Colonic mucosa (tissue), 4 donors: ENCODE measurements around the gene TEX55. TPM values are rescaled to one million over a fixed set of nuclear protein-coding genes. Genes with fewer than 3 reads are reported as not detected.
A peak's percentile ranks its signal among the peaks of the same experiment; 100 is the strongest.

Experiments
- DNase-seq: peaks from one replicate; pipeline ENCODE4 v3.0.0-alpha.2; 2020
- H3K27ac ChIP-seq: fragments of 200-600 bp; one replicate; pipeline ENCODE4 v1.8.0; 2021
- H3K27me3 ChIP-seq: fragments of 200-600 bp; one replicate; pipeline ENCODE4 v1.8.0; 2021
- H3K36me3 ChIP-seq: fragments of 200-600 bp; one replicate; pipeline ENCODE4 v1.8.0; 2021
- H3K4me1 ChIP-seq: fragments of 200-600 bp; one replicate; pipeline ENCODE4 v1.8.0; 2021; ENCODE audit warnings: mild to moderate bottlenecking
- H3K4me3 ChIP-seq: fragments of 200-600 bp; one replicate; pipeline ENCODE4 v1.8.0; 2021
- H3K9ac ChIP-seq, 2 donors: one replicate each; pipeline ENCODE4 v1.7.0; 2013; ENCODE audit warnings: control low read depth in 2 of 2, low read depth in 2 of 2, low read length in 2 of 2
- H3K9me3 ChIP-seq: fragments of 200-600 bp; one replicate; pipeline ENCODE4 v1.8.0; 2021
- intact Hi-C: fragments of 100-400 bp; cut with DNase I; formaldehyde crosslinking; loops from one replicate; pipeline ENCODE4 v1.14.1; 2022
- total RNA-seq, 2 donors: library from RNA; stranded (reverse); fragmentation: NEBNext Ultra II Directional in 1 of 2; extraction: Animal tissue kit (Norgen Biotek cat#: 25700) in 1 of 2; gene quantifications; one replicate each; pipeline ENCODE4 v1.2.1, GENCODE V29; 2021
- TF ChIP-seq, protein P1 (sequence below): fragments of 200-600 bp; IDR thresholded peaks from one replicate; pipeline ENCODE4 v1.8.0; 2022; ENCODE audit warnings: antibody characterized with exemption, mild to moderate bottlenecking
- donor health status: healthy.
- donor health status: DM: no; HTN: no; CAD: no.
- donor health status: DM: no; HTN: no; CAD: no.

TEX55 gene
- total RNA-seq, 2 donors from 2014 or later: not detected

DNA sequence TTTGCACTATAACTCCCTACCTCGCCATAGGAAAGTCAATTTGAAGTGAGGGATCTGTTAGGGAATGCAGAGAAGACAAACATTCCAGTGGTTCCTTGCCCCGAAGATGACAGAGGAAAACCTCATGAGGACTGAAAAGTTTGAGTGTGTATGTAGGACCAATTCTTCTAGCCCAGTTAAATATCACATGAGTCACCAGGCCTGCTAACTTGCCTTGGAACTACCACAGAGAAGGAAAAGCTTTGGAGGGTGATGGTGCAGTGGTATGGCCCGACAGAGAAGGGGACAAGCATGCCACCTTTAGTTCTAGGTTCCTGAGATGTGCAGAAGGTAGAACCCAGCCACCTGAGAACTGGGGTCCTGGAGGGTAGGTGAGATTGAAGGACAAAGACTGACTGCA is 24.9 kb downstream of the TEX55 start:
- Histone ChIP-seq H3K9ac (no peak overlapping the region), H3K4me3 (no peak overlapping the region), H3K36me3 (no peaks in the 10 kb centered on the region), H3K9me3 (no peaks in the 10 kb centered on the region), H3K4me1 (no peaks in the 10 kb centered on the region), H3K27me3 (no peaks in the 10 kb centered on the region), H3K27ac (no peak overlapping the region)
- intact Hi-C loops: no loop called here
- TF ChIP-seq, protein P1, sequence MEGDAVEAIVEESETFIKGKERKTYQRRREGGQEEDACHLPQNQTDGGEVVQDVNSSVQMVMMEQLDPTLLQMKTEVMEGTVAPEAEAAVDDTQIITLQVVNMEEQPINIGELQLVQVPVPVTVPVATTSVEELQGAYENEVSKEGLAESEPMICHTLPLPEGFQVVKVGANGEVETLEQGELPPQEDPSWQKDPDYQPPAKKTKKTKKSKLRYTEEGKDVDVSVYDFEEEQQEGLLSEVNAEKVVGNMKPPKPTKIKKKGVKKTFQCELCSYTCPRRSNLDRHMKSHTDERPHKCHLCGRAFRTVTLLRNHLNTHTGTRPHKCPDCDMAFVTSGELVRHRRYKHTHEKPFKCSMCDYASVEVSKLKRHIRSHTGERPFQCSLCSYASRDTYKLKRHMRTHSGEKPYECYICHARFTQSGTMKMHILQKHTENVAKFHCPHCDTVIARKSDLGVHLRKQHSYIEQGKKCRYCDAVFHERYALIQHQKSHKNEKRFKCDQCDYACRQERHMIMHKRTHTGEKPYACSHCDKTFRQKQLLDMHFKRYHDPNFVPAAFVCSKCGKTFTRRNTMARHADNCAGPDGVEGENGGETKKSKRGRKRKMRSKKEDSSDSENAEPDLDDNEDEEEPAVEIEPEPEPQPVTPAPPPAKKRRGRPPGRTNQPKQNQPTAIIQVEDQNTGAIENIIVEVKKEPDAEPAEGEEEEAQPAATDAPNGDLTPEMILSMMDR: no peak
- DNase-seq: no peak

DNA sequence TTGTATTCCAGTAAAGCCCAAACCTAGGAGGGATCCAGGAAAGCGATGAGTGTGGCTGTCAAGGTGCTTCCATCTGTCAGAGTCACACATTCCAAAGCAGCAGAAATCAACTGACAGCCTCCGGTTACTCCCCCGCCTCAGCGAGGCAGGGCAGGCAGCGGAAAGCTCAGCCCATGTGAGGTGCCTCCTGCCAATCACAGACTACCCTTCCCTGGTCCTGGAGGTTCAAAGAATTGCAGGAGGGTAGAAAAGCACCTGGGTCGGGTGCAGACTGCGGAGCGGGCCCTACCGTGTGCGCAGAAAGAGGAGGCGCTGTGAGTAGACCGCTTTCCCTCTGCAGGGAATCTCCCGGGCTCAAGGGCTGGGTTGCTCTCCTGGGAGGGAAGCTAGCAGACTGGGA is 27.4 kb downstream of the TEX55 start, which contains the start of gene UPK1B:
UPK1B (plus strand) TSS at position 274 of the 400 bp plus-strand sequence. CDS start 13,144 bp downstream, outside the sequence.
- Histone ChIP-seq H3K9ac (no peak within 1 kb of the TSS), H3K27me3 (no peaks in the 10 kb centered on the region), H3K9me3 (no peaks in the 10 kb centered on the region), H3K27ac (no peak within 1 kb of the TSS), H3K36me3 (no peaks in the 10 kb centered on the region), H3K4me3 (no peak within 1 kb of the TSS), H3K4me1 (no peaks in the 10 kb centered on the region)
- DNase-seq: no peak
- TF ChIP-seq, protein P1: no peak
- intact Hi-C loops: no loop called here

DNA sequence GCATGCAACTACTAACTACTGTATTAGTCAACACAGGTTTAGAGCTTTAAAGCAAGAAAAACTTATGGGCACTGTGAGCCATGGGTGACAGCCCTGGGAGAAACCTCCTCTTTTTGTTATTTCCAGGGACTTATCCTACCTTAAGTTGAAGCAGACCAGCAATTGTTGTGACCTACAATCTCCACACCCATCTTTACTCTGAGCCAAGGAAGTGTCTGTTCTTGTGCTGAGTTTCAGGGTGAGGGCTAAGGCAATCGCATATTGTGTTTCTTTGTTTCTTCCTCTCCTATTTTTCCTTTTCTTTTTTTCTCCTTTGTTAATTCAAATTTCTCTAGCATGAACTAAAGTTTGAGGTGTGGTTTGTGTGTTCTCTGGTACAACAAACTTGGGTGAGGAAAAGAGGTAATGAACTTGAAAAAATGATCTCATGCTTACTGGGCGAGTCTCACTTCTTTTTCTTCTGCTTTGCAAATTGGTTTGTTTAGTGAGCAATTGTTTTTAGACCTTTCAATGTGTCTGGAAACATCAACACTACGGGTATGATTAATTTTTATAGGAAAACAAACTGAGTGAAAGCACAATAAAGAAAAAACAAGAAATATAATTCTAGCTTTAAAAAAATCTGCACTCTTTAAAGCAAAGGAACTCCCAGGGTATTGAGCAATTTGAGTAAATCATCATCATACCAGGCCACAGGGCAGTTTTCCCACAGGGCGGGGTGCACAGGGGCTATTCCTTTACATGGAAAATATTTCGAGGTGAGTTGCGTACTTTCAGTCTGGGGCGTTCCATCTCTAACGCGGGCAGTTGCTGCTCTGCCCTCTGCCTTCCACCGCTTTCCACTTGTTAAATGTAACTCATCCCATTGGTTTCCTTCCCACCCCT is 30.1 kb downstream of the TEX55 start:
- no peaks in the 10 kb centered on the region for H3K36me3 ChIP-seq
- TF ChIP-seq, protein P1: no peak
- no peaks in the 10 kb centered on the region for H3K9me3 ChIP-seq
- no peaks in the 10 kb centered on the region for H3K27me3 ChIP-seq
- no peak overlapping the region for H3K9ac ChIP-seq
- intact Hi-C loops: no loop called here
- H3K4me1 ChIP-seq: no peaks in the 10 kb centered on the region
- H3K4me3 ChIP-seq: no peak overlapping the region
- H3K27ac ChIP-seq: peak overlapping the region; percentile 4
- peak; percentile 66 for DNase-seq

DNA sequence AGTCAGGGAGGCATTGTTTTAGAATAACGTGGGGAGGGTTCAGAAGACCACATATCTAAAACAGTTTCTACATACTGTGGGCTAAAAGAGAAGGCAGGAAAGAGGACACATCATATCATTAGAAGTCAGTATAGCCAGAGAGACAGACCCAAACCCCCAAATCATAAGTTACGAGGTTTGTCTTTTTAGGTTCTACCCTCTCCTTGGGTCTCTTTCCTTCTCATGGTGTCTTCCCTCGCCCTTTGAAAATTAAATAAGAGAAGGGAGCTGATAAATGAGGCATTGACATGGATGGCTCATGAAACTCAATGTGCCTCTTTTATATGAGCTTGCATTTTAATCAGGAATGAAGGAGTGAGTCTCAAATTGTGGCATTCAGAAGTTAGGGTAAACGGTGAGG is 30.8 kb downstream of the TEX55 start:
- H3K36me3 ChIP-seq: no peaks in the 10 kb centered on the region
- DNase-seq: no peak
- TF ChIP-seq, protein P1: no peak
- no peaks in the 10 kb centered on the region for H3K27me3 ChIP-seq
- H3K4me1 ChIP-seq: no peaks in the 10 kb centered on the region
- H3K27ac ChIP-seq: peak overlapping the region; percentile 4
- intact Hi-C loops: no loop called here
- H3K9me3 ChIP-seq: no peaks in the 10 kb centered on the region
- no peak overlapping the region for H3K4me3 ChIP-seq
- H3K9ac ChIP-seq: no peak overlapping the region

DNA sequence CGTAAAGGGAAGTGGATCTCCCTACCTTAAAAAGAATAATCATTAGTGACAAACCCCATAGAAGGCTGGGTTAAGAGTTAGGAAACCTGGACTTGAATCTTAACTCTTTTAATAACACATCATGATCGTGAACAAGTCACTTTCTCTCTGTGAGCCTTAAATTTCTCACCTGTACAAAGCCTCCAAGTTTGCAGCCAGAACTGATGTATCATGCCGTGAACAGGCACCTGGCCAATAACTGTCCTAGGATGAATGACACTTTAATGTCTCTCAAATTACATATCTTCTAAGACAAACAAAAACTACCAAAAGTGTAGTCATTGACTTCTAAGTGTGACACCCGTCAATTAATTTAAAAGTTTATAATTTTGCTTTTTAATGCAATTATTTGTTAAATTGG is 31.4 kb downstream of the TEX55 start:
- Histone ChIP-seq H3K4me3 (no peak overlapping the region), H3K4me1 (no peaks in the 10 kb centered on the region), H3K27ac (no peak overlapping the region), H3K9me3 (no peaks in the 10 kb centered on the region), H3K36me3 (no peaks in the 10 kb centered on the region), H3K9ac (no peak overlapping the region), H3K27me3 (no peaks in the 10 kb centered on the region)
- TF ChIP-seq, protein P1: no peak
- DNase-seq: no peak
- intact Hi-C loops: no loop called here
